Activated CD4-positive, alpha-beta T cell treated with anti-CD3 and anti-CD28 coated beads, Interleukin-2, Interleukin-6, amounts not matched to agents 100 ng/mL and 50 ng/mL, durations not matched to agents 16 hours and 8 hours (primary cell): ENCODE measurements around the gene SLC38A2.
"Not testable (repeated sequence)": the region's sequence is repeated elsewhere in the genome, so short reads cannot be mapped to it uniquely, and the experiment has no call there.

Experiments
- DNase-seq: peaks from one replicate; pipeline ENCODE4 v3.0.0-alpha.2; 2020

Gene SLC38A2

GRCh38 chr12:46359667-46360280 lies 12.8 kb downstream of the SLC38A2 start:
- no peak for DNase-seq

GRCh38 chr12:46358791-46359666 lies 13.5 kb downstream of the SLC38A2 start:
- DNase-seq, result no peak

GRCh38 chr12:46358325-46358700 lies 14.3 kb downstream of the SLC38A2 start:
- no peak for DNase-seq

- no peak for DNase-seq
Observed at GRCh38 chr12:46357438-46358324, 14.9 kb downstream of the SLC38A2 start.

GRCh38 chr12:46356655-46357437 lies 15.7 kb downstream of the SLC38A2 start:
- DNase-seq, result no peak

- DNase-seq, result no peak
Observed at GRCh38 chr12:46354802-46355199, 17.8 kb downstream of the SLC38A2 start.

GRCh38 chr12:46354111-46354801 lies 18.3 kb downstream of the SLC38A2 start:
- no peak for DNase-seq

GRCh38 chr12:46351886-46352650 lies 20.5 kb downstream of the SLC38A2 start:
- DNase-seq, result no peak

- no peak for DNase-seq
Observed at GRCh38 chr12:46351138-46351537, 21.4 kb downstream of the SLC38A2 start.

- no peak for DNase-seq
Observed at GRCh38 chr12:46349253-46349652, 23.3 kb downstream of the SLC38A2 start.

GRCh38 chr12:46343118-46343852 lies 29.3 kb downstream of the SLC38A2 start:
- DNase-seq, result no peak

- no peak for DNase-seq
Observed at GRCh38 chr12:46342562-46343033, 30.0 kb downstream of the SLC38A2 start.

- DNase-seq, result no peak
Observed at GRCh38 chr12:46339051-46339450, 33.5 kb downstream of the SLC38A2 start.

GRCh38 chr12:46332260-46332659 lies 40.3 kb downstream of the SLC38A2 start:
- DNase-seq, result no peak

- DNase-seq, result not testable (repeated sequence)
Observed at GRCh38 chr12:46325075-46325474, 47.5 kb downstream of the SLC38A2 start.

- no peak for DNase-seq
Observed at GRCh38 chr12:46320731-46321130, 51.8 kb downstream of the SLC38A2 start.

GRCh38 chr12:46318037-46318436 lies 54.5 kb downstream of the SLC38A2 start:
- DNase-seq, result no peak
